ENCODE results near the gene OMP.

Gene OMP

GRCh38 chr11:77069336-77069968 is 33.2 kb upstream of the OMP start:
- DNase-seq (ENCODE audit: low read depth), result no peak

- DNase-seq (ENCODE audit: low read depth), result no peak
Measured at GRCh38 chr11:77069969-77070582, 32.6 kb upstream of the OMP start.

- DNase-seq (ENCODE audit: low read depth), result no peak
Measured at GRCh38 chr11:77071077-77071476, 31.6 kb upstream of the OMP start.

GRCh38 chr11:77071671-77072605 is 30.7 kb upstream of the OMP start:
- DNase-seq (ENCODE audit: low read depth), result no peak

- DNase-seq (ENCODE audit: low read depth), result no peak
Measured at GRCh38 chr11:77072851-77073327, 29.8 kb upstream of the OMP start.

GRCh38 chr11:77073328-77074001 is 29.2 kb upstream of the OMP start:
- DNase-seq (ENCODE audit: low read depth), result no peak

- DNase-seq (ENCODE audit: low read depth), result no peak
Measured at GRCh38 chr11:77074205-77074604, 28.4 kb upstream of the OMP start.

- no peak for DNase-seq (ENCODE audit: low read depth)
Measured at GRCh38 chr11:77074626-77075221, 27.9 kb upstream of the OMP start.

GRCh38 chr11:77075425-77075905 is 27.2 kb upstream of the OMP start:
- no peak for DNase-seq (ENCODE audit: low read depth)

- no peak for DNase-seq (ENCODE audit: low read depth)
Measured at GRCh38 chr11:77079666-77080065, 23.0 kb upstream of the OMP start.

GRCh38 chr11:77080643-77081210 is 21.9 kb upstream of the OMP start:
- no peak for DNase-seq (ENCODE audit: low read depth)

- DNase-seq (ENCODE audit: low read depth), result no peak
Measured at GRCh38 chr11:77081381-77081851, 21.2 kb upstream of the OMP start.

- DNase-seq (ENCODE audit: low read depth), result no peak
Measured at GRCh38 chr11:77081976-77082836, 20.4 kb upstream of the OMP start.

GRCh38 chr11:77082838-77083565 is 19.6 kb upstream of the OMP start:
- DNase-seq (ENCODE audit: low read depth), result no peak

GRCh38 chr11:77083566-77084245 is 18.9 kb upstream of the OMP start:
- DNase-seq (ENCODE audit: low read depth), result no peak

GRCh38 chr11:77084581-77085191 is 18.0 kb upstream of the OMP start:
- no peak for DNase-seq (ENCODE audit: low read depth)

GRCh38 chr11:77085652-77086051 is 17.0 kb upstream of the OMP start:
- no peak for DNase-seq (ENCODE audit: low read depth)
